ENCODE results near the gene BDH2.

DNA sequence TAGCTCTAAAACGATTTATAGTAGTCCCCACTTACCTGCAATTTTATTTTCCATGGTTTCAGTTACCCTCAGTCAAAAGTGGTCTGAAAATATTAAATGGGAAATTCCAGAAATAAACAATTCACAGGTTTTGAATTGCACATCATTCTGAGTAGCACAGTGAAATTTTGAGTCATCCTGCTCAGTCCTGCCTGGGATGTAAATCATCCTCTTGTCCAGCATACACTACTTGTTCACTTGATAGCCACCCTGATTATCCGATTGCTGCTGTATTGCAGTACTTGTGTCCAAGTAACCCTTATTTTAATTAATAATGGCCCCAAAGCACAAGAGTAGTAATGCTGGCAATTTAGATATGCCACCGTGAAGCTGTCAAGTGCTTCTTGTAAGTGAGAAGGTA lies 23.5 kb upstream of the BDH2 start:
- TF ChIP-seq POLR2A (IDR thresholded peaks at IDR 0.05) = no peak
- TF ChIP-seq, protein P1, sequence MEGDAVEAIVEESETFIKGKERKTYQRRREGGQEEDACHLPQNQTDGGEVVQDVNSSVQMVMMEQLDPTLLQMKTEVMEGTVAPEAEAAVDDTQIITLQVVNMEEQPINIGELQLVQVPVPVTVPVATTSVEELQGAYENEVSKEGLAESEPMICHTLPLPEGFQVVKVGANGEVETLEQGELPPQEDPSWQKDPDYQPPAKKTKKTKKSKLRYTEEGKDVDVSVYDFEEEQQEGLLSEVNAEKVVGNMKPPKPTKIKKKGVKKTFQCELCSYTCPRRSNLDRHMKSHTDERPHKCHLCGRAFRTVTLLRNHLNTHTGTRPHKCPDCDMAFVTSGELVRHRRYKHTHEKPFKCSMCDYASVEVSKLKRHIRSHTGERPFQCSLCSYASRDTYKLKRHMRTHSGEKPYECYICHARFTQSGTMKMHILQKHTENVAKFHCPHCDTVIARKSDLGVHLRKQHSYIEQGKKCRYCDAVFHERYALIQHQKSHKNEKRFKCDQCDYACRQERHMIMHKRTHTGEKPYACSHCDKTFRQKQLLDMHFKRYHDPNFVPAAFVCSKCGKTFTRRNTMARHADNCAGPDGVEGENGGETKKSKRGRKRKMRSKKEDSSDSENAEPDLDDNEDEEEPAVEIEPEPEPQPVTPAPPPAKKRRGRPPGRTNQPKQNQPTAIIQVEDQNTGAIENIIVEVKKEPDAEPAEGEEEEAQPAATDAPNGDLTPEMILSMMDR (IDR thresholded peaks at IDR 0.05) = no peak
